ENCODE measurements around the gene RXFP3.

DNA sequence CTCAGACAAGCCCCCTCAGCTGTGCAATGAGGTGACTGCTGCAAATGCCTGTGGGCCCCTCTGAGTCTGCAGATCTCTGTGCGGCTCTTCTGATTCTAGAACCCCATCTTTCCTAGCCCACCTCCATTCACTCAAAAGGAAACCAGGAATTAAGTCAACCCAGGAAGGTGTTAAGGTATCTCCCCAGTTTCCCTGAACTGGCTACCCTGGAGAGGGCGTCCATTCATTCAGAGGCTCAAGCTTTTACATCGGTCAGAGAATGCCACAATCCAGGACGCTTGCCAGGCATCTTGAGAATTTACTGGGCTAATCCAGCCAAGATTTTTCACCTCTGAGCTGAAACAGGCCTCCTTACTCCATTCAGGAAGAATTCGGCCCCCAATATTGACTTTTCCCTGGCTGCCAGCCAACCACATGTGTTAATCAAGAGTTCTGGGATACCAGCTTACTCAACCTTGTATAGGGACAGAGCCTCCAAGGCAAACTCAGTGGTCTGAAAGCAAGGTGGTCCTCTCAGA, 43.5 kb upstream of the RXFP3 start:
- TF ChIP-seq EZH2 (IDR thresholded peaks at IDR 0.05; ENCODE audit: insufficient read depth, poor library complexity, severe bottlenecking): no peak
- no peak for TF ChIP-seq EZH2phosphoT487 (IDR thresholded peaks at IDR 0.05; ENCODE audit: insufficient read depth, low read depth)

Data from GM23248 (cell line).